DOHH2 (cell line): Measurements from ENCODE around the gene OR13C9.

Experiments
- EZH2phosphoT487 ChIP-seq: fragments of 200-600 bp; sonication (generic); IDR thresholded peaks from 2 replicates; pipeline ENCODE4 v1.6.1; 2017; ENCODE audit warnings: borderline replicate concordance, mild to moderate bottlenecking, antibody characterized with exemption, low read length, moderate library complexity, mixed read lengths
- TF ChIP-seq, protein P1 (sequence below): fragments of 200-600 bp; sonication (generic); IDR thresholded peaks from one replicate; pipeline ENCODE4 v1.5.1; 2014; ENCODE audit warnings: antibody characterized with exemption, mild to moderate bottlenecking, low read depth, low read length; ENCODE audit not compliant: poor library complexity, severe bottlenecking

- no peak for TF ChIP-seq EZH2phosphoT487
- TF ChIP-seq, protein P1, sequence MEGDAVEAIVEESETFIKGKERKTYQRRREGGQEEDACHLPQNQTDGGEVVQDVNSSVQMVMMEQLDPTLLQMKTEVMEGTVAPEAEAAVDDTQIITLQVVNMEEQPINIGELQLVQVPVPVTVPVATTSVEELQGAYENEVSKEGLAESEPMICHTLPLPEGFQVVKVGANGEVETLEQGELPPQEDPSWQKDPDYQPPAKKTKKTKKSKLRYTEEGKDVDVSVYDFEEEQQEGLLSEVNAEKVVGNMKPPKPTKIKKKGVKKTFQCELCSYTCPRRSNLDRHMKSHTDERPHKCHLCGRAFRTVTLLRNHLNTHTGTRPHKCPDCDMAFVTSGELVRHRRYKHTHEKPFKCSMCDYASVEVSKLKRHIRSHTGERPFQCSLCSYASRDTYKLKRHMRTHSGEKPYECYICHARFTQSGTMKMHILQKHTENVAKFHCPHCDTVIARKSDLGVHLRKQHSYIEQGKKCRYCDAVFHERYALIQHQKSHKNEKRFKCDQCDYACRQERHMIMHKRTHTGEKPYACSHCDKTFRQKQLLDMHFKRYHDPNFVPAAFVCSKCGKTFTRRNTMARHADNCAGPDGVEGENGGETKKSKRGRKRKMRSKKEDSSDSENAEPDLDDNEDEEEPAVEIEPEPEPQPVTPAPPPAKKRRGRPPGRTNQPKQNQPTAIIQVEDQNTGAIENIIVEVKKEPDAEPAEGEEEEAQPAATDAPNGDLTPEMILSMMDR, result no peak
Measured at GRCh38 chr9:104606152-104606551, 11.9 kb downstream of the OR13C9 start.
